A204.1 (cell line): ENCODE data around the gene RNF183.

Experiments
- FAIRE-seq: peaks from 2 replicates; lab custom pipeline; 2012; peaks lifted over from hg19 to GRCh38; lab: Jason Lieb, UNC

The RNF183 gene, protein sequence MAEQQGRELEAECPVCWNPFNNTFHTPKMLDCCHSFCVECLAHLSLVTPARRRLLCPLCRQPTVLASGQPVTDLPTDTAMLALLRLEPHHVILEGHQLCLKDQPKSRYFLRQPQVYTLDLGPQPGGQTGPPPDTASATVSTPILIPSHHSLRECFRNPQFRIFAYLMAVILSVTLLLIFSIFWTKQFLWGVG

DNA sequence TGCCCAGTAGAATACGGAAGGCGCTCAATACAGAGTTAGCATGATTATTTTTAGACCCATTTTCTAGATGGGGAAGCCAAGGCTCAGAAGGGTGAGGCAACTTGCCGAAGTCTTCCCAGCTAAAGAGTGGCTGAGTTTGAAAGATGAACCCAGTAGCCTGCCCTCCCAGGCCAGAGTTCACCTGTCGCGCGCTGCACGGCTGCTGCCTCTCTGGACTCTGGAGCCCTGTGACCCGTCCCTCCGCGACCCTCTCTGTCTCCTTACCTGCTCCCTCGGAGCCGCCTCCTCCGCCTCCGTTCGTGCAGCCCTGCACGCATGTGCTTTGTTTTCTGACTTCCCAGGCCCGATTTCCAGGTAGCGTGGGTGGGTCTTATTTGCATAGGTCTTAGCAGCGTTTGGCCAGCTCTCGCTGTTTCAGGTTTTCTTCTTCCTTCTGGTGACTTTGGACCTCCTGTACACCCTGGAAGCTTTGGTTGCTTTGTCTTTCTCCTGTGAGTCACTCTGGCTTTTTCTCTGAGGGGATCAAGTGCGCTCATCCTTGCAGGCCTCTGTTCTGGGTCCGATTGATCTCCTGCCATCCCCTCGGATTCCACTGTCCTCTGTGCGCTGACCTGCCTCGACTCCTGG is at the start of gene RNF183:
Gene RNF183 (minus strand): TSS at position 585 of the 627 bp plus-strand sequence. CDS start 5,192 bp downstream, outside the sequence.
- no peak for FAIRE-seq

DNA sequence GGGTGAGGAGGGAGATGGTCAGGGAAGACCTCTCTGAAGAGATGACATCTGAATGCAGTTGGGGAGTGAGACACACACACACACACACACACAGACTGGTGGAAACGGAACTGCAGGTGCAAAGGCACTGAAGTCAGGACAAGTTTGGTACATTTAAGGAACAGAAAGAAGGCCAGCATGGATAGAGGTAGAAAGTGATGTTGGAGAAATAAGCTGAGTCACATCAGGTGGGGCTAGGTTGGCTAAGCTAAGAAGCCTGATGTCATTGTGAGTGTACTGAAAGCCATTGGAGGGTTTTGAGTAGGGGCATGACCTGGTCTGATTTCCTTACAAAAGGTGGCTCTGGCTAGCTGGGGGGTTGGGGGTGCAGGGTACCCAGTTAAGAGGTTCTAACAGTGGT is 49.2 kb upstream of the RNF183 start:
- FAIRE-seq: no peak

DNA sequence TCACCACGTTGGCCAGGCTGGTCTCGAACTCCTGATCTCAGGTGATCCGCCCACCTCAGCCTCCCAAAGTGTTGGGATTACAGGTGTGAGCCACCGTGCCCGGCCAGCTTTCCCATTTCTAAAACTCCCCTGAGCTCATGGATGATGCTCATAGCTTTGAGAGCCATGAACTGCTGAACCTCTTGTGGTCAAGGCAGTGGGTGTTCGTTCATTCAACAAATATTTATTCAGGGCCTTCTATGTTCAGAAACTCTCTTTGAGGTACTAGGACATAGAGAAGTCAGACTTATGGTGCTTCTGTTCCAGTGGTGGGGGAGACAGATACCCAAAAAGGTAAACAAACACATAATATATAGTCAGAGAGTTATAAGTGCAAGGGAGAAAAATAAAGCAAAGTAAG is 48.8 kb upstream of the RNF183 start:
- FAIRE-seq: no peak

DNA sequence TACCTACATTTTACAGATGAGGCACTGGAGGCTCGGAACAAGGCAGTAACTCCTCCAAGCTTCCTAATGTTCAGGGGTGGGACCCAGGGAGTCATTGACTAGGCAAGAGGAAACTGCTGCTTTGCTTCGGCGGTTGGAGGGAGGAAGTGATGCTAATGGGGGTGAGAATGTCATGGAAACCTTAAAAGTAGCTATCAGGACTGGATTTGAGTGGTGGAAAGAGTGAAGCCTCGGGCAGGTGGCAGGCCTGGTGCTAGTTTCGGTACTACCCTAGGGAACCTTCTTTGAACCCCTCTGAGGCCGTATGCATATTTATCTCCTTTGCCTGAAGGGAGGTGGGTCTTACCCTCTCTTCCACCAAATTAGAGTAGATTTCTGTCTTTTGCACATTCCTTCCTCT is 47.8 kb upstream of the RNF183 start:
- no peak for FAIRE-seq

DNA sequence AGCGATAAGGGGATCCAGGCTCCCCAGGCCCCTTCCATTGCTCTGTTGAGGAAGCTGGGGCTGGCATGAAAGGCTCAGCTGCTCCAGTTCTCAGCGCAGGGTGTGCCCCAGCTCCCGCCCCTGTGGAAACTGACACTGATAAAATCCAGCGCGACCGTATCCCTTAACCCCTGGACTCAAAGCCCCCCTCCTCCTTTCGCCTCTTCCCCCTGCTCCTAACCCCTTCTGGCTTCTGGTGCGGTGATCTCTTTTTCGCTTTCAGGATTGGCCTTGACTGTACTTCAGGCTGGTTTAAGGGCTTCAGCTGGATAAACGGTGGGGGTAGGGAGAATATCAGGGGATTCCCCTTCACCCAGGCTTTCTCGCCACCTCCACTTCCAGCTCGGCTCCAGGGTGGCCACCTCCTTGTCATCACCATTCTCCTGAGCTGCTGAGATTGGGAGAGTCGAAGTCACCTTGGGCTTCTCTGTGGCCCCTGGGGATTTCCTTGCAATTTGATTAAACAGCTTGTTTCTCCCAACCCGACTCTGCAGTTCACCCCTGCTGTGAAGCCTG is 47.0 kb upstream of the RNF183 start:
- FAIRE-seq: no peak

DNA sequence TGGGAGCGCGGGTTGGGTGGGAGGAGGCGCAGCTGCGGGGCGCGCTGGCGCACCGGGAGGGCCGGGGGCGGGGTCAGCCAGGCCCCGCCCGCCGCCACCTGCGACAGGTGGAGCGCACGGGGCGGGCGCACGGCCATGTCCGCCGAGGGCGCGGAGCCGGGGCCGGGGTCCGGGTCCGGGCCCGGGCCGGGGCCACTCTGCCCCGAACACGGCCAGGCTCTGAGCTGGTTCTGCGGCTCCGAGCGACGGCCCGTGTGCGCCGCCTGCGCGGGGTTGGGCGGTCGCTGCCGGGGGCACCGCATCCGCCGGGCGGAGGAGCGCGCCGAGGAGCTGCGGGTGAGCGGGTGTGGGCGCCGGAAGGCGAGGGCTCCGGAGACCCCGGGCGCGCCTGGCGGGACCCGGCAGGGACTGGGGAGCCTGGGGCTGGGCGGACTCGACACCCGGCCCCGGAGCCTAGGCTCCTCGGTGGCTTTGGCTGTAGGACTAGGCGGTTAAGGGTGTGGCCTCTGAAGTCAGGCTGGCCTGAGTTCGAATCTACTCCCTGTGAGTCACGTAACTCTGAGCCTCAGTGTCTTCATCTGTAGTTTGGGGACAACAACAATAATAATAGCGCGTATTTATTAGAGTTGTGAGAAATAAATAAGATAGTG is 46.4 kb upstream of the RNF183 start, which contains the start of gene BSPRY:
Gene BSPRY (plus strand): TSS at position 97 of the 650 bp plus-strand sequence. CDS start 39 bp downstream, at position 136.
- no peak for FAIRE-seq

DNA sequence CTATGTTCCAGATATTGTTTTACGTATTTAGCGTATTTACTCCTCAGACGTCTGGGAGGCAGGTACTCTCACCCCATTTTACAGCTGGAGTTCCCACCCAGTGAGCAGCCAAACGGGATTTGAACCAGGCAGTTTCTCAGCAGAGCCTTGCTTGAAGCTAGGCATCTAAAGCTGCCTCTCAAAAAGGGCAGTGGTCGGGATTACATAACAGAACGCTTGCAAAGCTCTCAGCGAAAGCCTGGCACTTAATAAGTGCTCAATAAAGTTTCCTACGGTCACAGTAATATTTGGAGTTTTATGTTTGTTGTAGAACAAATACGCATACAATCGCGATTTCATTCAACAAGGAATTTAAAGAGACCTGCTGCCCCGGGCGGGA is 45.9 kb upstream of the RNF183 start:
- FAIRE-seq: no peak

DNA sequence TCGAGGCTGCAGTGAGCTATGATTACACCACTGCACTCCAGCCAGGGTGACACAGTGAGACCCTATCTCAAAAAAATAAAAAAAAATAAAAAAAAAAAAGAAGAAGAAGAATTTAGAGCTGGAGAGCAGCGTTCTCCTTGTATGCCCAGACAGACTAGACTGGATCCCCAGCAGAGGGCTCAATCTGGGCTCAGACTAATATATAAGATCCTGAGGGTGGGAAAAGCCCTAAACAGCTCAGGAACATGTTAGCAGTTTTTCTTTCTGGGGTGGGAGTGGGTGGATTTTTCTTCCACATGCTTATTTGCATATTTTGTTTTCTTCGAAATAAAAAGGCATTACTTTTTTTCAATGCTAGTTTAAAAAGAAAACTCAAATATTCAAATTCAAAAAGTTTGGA is 45.3 kb upstream of the RNF183 start:
- FAIRE-seq: no peak

DNA sequence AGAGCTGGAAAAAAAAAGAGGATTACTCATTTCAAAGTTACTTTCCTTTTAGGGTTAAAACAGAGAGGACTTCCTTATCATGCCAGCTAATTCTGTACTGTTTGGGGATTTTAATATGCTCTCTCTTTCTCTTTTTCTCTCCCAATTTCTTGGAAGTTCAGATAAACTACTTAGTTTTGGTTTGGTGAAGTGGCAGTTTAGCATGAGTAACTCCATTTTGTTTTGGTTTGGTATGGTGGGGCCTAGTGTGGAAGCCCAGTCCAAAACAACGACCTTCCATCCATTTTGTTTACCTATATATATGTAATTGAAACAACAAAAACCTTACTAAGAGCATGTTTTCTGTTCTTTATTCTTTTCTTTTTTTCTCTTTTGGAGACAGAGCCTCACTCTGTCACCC is 42.5 kb upstream of the RNF183 start:
- no peak for FAIRE-seq

DNA sequence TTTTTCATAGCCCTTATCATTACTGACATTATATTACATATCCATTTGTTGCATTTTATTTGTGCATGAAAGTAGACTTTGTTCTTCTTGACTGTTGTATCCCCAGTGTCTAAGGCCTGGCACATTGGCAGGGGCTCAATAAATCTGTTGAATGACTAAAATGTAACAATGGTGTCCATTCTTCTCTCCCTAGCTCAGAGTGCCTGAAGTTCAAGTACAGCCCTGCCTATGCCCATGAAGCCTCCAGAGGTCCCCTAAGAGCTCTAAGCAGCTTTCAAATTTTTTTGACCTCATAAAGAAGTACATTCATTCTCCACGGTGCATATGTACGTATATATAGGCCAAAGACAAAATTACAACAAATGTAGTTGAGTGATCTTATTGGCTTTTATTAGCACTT is 42.0 kb upstream of the RNF183 start:
- no peak for FAIRE-seq

DNA sequence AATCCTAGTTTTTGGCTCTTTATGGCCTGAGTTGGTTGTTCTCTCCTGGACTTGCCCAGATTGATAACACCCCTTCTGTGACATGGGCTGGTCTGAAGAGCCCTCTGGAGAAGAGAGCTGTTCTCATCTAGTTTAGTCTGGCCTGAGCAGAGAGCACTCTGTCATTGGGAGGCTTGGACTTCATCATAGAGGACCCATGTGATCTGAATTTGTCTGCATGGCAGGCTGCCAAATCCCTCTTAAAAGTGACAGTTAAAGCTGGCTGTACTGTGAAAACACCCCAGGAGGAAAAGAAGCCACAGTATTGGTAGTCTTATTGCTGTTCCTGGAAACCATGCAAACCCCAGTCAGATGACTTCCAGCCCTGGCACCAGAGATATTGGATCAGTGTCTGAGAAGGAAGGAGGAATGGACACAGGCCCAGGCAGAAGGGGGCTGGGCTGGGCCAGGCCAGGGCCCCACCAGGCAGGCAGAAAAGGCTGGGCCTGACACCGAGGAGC is 40.6 kb upstream of the RNF183 start:
- FAIRE-seq: no peak

DNA sequence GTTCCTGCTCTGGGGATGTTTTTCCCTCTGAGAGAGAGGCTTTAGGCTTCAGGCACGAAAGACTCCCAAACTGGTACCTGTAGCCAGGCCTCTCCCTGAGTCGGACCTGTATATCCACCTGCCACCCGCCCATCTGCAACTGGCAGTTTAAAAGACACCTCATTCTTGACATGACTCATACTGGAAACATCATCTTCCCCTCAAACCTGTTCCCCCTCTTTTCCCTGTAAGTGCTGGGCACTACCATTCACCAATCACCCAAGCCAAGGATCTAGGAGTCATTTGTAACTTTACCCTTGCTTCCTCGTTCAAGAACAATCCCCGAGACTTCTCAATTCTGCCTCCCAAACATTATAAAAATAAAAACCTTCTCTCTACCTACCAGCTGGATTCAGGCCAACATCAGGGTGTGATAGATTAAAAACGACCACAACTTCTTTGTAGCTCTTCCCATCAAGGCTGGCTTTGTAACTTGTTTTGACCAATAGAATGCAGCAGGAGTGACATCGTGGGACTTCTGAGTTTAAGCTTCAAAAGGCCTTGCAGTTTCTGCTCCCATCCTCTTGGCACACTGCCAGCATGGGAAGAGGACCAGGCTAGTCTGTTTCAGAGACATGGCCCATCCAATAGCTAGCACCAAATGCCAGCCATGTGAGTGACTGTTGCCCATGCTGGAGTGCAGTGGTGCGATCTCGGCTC is 38.7 kb upstream of the RNF183 start:
- no peak for FAIRE-seq

DNA sequence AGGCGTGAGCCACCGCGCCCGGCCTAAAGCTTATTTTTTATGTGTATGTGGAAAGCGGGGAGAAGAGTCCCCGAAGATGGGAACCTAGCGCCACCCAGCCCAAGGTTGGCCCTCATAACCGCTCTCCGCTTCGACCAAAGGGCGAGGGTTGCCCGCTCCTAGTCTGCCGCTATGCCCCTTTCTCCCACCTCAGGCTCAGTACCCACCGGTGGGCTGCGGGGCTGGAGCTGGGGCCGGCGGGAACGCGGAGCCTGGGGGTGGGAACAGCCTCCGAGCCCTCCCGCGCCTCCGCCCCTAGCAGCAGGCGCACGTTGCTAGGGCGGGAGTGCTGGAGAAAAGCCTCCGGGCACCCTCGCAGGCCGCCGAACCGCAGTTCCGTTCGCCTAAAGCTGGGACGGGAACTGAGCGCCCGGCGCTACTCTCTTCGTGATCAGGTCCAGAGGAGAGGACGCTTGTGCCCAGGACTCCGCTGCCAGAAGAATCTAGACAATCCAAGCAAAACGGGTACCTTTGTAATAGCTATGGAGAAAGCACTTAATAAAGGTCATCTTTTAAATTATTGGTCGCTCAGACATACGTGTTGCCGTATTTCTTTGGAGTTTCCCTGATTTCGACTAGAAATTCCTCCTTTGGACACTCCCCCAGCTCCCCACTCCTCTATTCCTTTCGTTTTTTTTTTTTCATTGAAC is 37.0 kb upstream of the RNF183 start, which contains the start of gene WDR31:
Gene WDR31 (minus strand): TSS at position 265 of the 689 bp plus-strand sequence. CDS start 8,253 bp downstream, outside the sequence.
- FAIRE-seq: no peak

DNA sequence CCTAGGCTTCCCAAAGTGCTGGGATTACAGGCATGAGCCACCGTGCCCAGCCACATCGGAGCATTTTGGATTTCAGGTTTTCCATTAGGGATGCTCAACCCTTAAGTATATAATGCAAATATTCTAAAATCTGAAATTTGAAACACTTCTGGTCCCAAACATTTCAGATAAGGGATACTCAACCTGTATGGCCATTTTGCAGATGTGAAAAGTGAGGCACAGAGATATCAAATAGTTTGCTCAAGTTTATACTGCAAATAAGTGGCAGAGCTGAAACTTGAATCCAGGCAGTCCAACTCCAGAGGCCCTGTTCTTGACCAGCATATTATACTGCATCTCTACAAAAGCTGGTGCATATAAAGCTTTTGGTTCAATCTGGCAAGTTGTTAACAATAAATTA is 34.5 kb upstream of the RNF183 start:
- no peak for FAIRE-seq

DNA sequence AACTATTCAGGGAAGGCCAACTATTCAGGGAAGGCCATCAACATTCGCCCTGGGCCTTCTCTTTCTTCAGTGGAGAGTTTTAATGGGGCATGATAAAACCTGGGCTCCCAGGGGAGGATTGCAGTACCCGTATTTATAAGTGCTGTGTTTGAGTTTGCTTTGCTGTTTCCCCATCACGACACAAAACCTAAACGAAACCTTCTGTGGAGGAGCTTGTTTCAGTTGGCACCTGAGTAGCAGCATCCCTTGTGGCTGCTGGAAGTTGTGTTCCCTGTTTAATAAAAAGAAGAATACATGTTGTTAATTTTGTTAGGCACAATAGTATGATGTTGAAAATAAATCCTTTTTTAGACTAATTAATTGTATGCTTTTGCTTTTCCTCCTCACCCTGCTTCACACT is 28.6 kb upstream of the RNF183 start:
- no peak for FAIRE-seq

DNA sequence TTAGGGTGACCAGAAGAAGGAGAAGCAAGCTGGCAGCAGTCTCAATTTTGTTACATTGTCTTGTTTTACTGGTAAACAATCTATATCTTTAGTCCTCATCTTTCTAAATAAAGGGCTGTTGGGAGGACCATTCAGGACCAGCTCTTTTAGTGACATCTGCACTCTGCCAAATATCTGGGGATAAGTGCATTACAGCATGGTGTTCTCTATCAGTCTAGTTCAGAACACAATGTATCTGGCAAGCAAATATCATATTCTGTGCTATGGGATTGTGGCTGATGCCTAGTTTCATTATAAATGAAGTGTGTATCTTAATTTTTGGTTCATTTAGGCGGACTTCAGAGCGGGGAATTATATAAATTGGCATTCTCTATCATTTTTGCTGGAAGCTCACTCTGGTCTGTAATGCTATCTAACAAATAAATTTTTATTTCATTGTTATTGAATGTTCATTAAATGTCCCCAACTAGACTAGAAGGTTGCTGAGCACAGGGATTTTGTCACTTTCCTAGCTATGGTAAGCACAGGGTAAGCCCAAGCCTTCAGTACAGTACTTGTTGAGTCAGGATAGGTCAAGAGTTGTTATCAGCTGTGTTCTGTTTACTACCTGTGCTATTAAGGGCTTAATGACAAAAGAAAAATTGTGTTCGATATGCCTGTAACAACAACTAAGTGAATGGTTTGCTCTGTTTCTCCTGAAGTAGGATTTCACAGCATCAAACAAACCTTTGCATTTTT is 25.0 kb upstream of the RNF183 start:
- no peak for FAIRE-seq

DNA sequence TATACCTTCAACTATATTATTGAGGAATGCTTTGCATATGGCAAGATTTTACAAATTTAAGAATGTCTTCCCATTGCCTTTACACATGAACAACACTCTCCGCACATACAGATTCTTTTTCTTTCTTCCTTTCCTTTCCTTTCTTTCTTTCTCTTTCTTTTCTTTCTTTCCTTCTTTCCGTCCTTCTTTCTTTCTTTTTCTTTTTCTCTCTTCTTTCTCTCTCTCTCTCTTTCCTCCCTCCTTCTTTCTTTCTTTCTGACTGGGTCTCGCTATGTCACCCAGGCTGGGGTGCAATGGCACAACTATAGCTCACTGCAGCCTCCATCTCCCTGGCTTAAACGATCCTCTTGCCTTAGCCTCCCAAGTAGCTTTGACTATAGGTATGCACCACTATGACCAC is 23.1 kb upstream of the RNF183 start:
- no peak for FAIRE-seq

DNA sequence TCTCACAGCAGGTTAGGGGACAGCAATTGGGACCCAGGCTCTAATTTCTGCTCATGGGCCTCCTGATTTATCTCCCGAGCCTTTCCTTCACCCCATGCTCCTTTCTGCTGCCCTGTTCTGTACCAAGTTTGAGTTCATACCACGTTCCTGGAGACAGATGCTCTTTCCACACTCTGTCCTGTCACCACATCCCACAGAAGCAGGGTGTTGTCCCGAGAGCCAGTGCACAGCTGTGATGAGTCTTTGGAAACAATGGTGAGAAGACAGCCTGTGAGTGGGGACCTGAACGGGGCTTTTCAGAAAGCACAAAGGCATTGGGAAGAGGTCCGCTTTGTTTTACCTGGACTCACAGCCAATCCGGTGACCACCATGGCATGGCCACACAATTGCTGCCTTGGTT is 19.5 kb upstream of the RNF183 start:
- no peak for FAIRE-seq

DNA sequence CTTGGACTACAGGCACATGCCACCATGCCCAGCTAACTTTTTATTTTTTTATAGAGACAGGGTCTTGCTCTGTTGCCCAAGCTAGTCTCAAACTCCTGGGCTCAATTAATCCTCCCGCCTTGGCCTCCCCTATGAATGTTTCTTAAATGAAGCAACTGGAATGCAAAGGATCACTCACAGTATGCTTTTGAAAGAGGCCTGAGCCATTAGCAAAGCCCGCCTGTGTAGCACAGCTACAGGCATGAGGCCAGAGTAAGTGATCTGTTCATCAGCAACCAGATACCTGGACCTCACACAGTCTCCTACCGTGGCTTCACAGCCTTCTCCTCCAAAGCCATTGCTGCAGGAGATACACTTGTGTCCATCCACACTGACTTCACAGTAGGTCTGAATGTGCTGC is 16.9 kb upstream of the RNF183 start:
- FAIRE-seq: no peak

DNA sequence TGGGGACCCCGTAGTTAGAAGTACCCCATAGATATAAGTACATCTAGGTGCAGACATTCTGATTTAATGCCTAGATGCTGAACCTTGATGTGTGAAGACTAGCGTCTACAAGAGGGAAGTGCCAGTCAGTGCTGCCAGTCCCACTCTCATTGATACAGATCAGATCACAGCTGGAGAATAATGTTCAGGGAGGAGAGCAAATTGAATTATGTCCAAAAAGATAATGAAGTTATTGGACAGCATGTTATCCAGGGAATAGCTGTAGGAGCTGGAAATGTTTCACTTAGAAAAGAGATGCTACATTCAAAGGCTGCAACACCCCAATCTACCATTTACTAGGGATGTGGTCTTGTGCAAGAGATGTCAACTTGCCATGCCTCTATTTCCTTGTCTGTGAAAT is 15.9 kb upstream of the RNF183 start:
- no peak for FAIRE-seq

DNA sequence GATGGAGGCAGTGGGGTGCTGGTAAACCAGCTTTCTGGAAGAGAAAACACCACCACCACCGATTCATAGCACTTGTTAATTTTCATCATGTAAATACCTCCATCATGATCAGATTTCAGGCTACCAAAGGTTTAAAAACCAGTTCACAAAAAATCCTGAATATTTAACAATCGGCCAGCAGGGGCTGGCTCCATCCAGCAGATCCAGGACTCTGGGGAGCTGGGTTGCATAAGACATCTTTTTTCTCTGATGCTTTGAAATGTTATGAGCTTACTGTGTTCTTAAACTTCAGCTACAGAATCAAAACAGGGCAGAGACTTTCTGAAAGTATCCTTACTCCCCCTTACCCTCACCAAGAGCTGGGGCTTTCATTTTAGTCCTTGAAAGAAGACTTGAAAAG is 14.6 kb upstream of the RNF183 start:
- no peak for FAIRE-seq
